ENCODE measurements around the gene DIP2C. TPM values are rescaled to one million over a fixed set of nuclear protein-coding genes. Genes with fewer than 3 reads are reported as not detected.

Gene DIP2C
- total RNA-seq, 1 donor from 2014 or later = 23.1 TPM

DNA sequence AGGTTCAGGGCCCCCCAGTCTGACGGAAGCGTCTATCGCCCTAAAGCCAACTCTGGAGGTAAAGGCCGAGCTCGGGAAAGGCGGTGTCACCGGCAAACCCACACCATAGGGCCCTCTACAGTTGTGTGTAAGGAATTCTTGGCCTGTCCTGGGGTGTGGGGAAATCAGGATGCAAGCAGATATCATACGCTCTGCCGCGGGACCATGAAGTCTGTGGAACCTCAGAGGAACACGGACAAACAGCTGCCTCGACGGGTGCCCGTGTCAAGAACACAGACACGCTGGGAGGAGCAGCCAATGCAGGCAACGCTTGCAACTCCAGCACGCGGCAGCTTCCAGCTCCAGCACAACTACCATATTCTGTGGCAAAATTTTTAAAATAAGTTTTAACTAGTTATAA is 157.9 kb downstream of the DIP2C start:
- H3K4me3 Mint-ChIP-seq = no peak overlapping the region
- H3K27me3 Mint-ChIP-seq = no peaks in the 10 kb centered on the region
- peaks cover 47% of the 10 kb centered on the region for H3K4me1 Mint-ChIP-seq (ENCODE audit: unreplicated experiment)
- no peak for DNase-seq (ENCODE audit: extremely low spot score, unreplicated experiment)
- H3K36me3 Mint-ChIP-seq = no peaks in the 10 kb centered on the region
- H3K27ac Mint-ChIP-seq = no peak overlapping the region
- TF ChIP-seq, protein P1, sequence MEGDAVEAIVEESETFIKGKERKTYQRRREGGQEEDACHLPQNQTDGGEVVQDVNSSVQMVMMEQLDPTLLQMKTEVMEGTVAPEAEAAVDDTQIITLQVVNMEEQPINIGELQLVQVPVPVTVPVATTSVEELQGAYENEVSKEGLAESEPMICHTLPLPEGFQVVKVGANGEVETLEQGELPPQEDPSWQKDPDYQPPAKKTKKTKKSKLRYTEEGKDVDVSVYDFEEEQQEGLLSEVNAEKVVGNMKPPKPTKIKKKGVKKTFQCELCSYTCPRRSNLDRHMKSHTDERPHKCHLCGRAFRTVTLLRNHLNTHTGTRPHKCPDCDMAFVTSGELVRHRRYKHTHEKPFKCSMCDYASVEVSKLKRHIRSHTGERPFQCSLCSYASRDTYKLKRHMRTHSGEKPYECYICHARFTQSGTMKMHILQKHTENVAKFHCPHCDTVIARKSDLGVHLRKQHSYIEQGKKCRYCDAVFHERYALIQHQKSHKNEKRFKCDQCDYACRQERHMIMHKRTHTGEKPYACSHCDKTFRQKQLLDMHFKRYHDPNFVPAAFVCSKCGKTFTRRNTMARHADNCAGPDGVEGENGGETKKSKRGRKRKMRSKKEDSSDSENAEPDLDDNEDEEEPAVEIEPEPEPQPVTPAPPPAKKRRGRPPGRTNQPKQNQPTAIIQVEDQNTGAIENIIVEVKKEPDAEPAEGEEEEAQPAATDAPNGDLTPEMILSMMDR (conservative IDR thresholded peaks at IDR 0.05) = no peak
- no peaks in the 10 kb centered on the region for H3K9me3 Mint-ChIP-seq

- Mint-ChIP-seq H3K4me3 (no peak overlapping the region), H3K4me1 (ENCODE audit: unreplicated experiment) (peaks cover 41% of the 10 kb centered on the region), H3K27me3 (no peaks in the 10 kb centered on the region), H3K36me3 (no peaks in the 10 kb centered on the region), H3K9me3 (no peaks in the 10 kb centered on the region), H3K27ac (no peak overlapping the region)
- DNase-seq (ENCODE audit: extremely low spot score, unreplicated experiment) = no peak
- TF ChIP-seq, protein P1 (conservative IDR thresholded peaks at IDR 0.05) = no peak
Measured at GRCh38 chr10:530717-531116, 158.8 kb downstream of the DIP2C start.

GRCh38 chr10:529468-530230 is 159.8 kb downstream of the DIP2C start:
- no peak overlapping the region for H3K4me3 Mint-ChIP-seq
- no peaks in the 10 kb centered on the region for H3K9me3 Mint-ChIP-seq
- H3K36me3 Mint-ChIP-seq = no peaks in the 10 kb centered on the region
- no peak for DNase-seq (ENCODE audit: extremely low spot score, unreplicated experiment)
- TF ChIP-seq, protein P1 (conservative IDR thresholded peaks at IDR 0.05) = no peak
- H3K27ac Mint-ChIP-seq = peak overlapping the region; percentile 9
- H3K4me1 Mint-ChIP-seq (ENCODE audit: unreplicated experiment) = peaks cover 38% of the 10 kb centered on the region
- H3K27me3 Mint-ChIP-seq = no peaks in the 10 kb centered on the region

DNA sequence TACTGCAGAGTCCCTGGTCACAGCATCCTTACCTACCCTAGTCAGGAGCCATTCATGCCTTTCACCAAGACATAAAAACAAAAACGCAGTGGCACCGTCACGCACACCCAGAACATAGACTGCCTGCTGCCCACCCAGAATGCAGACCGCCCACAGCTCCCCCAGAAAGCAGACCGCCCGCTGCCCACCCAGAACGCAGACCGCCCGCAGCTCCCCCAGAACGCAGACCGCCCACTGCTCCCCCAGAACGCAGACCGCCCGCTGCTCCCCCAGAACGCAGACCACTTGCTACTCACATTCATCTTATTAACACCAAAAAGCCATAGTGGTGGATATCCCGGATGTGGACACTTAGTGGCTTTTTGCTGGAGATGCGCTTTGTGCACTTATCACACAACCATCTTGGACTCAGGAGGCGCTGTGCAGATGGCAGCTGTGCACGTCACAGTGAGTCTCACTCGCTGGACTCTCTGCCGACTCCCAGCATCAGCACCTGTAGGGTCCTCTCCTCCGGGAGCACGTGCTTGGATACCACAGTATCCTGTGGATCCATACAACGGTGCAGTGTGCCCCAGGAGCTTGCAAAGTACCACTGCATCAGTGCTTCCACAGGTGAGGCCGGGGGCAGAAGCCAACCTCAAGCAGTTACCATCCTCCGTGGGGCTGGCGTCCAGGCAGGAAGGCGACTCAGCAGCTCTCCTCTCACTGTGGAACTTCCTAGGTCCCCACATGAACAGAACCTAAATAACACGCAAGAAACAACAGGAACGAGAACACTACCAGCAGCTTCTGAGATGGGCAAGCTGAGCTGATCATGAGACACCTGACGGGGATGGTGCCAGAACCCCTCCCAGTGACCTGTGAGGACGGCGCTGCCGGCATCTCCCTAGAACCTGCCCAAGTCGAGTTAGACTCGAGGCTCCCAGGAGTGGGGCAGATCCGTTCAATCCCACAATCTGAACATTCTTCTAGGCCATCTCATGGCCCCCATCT is 161.0 kb downstream of the DIP2C start:
- no peaks in the 10 kb centered on the region for H3K36me3 Mint-ChIP-seq
- H3K4me1 Mint-ChIP-seq (ENCODE audit: unreplicated experiment) = peaks cover 37% of the 10 kb centered on the region
- no peak overlapping the region for H3K27ac Mint-ChIP-seq
- no peak for DNase-seq (ENCODE audit: extremely low spot score, unreplicated experiment)
- no peaks in the 10 kb centered on the region for H3K27me3 Mint-ChIP-seq
- no peak overlapping the region for H3K4me3 Mint-ChIP-seq
- no peaks in the 10 kb centered on the region for H3K9me3 Mint-ChIP-seq
- TF ChIP-seq, protein P1 (conservative IDR thresholded peaks at IDR 0.05) = no peak

DNA sequence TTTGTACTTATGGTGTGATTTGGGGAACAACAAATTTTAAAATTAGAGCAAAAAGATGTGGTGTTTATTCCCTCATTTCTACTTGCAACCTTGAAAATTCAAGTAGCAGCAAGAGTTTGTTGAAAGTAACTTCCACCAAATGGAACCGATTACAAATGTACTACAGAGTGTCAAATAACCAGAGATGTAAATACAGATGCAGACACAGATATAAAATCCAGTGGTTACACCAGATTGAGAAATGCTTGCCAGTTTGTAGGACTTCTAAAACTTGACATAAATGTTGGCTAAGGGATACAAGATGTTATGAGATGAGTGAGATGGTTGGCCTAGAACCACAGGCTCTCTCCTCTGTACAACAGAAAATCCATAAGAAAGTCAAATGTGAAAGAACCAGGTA is 162.1 kb downstream of the DIP2C start:
- H3K27me3 Mint-ChIP-seq = no peaks in the 10 kb centered on the region
- DNase-seq (ENCODE audit: extremely low spot score, unreplicated experiment) = no peak
- TF ChIP-seq, protein P1 (conservative IDR thresholded peaks at IDR 0.05) = no peak
- H3K27ac Mint-ChIP-seq = no peak overlapping the region
- no peaks in the 10 kb centered on the region for H3K9me3 Mint-ChIP-seq
- H3K4me1 Mint-ChIP-seq (ENCODE audit: unreplicated experiment) = peaks cover 35% of the 10 kb centered on the region
- no peaks in the 10 kb centered on the region for H3K36me3 Mint-ChIP-seq
- no peak overlapping the region for H3K4me3 Mint-ChIP-seq

All from type B pancreatic cell (in vitro differentiated cells).